GM15510 (cell line): Measurements from ENCODE around the gene SLC7A4.

Source experiments
- POLR2A ChIP-seq: IDR thresholded peaks from 3 replicates; pipeline ENCODE4 v1.6.1; 2011; ENCODE audit warnings: borderline replicate concordance; ENCODE audit not compliant: insufficient read length; ENCODE audit errors: extremely low read depth

SLC7A4 gene, protein sequence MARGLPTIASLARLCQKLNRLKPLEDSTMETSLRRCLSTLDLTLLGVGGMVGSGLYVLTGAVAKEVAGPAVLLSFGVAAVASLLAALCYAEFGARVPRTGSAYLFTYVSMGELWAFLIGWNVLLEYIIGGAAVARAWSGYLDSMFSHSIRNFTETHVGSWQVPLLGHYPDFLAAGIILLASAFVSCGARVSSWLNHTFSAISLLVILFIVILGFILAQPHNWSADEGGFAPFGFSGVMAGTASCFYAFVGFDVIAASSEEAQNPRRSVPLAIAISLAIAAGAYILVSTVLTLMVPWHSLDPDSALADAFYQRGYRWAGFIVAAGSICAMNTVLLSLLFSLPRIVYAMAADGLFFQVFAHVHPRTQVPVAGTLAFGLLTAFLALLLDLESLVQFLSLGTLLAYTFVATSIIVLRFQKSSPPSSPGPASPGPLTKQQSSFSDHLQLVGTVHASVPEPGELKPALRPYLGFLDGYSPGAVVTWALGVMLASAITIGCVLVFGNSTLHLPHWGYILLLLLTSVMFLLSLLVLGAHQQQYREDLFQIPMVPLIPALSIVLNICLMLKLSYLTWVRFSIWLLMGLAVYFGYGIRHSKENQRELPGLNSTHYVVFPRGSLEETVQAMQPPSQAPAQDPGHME

GRCh38 chr22:21032037-21032867 is at the start of gene SLC7A4:
Gene SLC7A4, minus strand, starts transcription at chr22:21032561. Its CDS starts 749 bp downstream, at chr22:21031812.
- TF ChIP-seq POLR2A = no peak

DNA sequence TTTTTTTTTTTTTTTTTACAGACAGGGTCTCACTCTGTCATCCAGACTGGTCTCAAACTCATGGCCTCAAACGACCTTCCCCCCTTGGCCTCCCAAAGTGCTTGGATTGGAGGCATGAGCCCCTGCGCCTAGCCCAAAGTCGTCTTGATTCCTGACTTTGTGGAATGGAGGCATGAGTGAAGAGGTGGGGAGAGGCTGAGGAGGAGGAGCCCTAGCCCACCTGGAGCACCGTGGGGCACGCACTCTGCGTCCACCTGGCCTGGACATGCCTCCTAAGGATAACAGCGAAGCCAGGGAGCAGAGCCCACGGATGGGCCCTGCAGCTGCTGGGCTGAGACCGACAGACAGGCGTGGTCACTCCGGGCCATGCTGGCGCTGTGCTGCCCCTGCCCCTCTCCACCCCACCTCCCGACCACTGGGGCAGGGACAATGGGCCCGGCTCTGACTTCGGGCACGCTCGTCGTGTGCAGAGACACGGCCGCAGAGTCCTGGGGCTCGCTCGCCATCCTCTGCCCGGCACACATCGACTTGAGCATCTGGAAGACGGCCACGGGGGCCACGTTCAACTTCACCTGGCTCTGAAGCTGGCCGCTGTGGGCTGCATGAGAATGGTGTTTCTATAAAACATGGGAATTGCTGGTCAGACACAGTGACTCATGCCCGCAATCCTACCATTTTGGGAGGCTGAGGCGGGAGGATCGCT is 48.2 kb upstream of the SLC7A4 start:
- TF ChIP-seq POLR2A = no peak

GRCh38 chr22:21079493-21079892 is 47.1 kb upstream of the SLC7A4 start:
- TF ChIP-seq POLR2A = no peak

DNA sequence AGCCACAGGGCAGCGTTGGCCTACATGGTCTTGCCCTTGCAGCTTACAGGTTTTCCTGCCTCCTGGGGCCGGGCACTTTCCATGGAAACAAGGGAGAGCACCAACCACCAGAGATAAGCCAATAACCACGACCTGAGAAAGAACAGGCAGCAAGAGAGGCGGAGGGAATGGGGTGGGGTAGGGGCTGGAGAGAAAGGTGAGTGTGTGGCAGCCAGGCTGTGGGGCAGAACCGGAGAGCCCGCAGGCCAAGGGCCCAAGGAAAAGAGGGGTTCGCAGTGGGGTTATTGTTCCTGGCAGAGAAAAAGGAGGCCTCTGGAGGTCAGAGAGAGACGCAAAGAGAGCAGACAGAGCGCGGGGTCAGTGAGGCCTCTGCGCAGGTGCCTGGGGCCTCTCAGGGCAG is 46.6 kb upstream of the SLC7A4 start:
- TF ChIP-seq POLR2A = no peak

- no peak for TF ChIP-seq POLR2A
Observed at GRCh38 chr22:21077884-21078508, 45.6 kb upstream of the SLC7A4 start.

GRCh38 chr22:21076912-21077625 is 44.7 kb upstream of the SLC7A4 start:
- TF ChIP-seq POLR2A = no peak

- TF ChIP-seq POLR2A = no peak
Observed at GRCh38 chr22:21075516-21076138, 43.3 kb upstream of the SLC7A4 start.

- no peak for TF ChIP-seq POLR2A
Observed at GRCh38 chr22:21074102-21074715, 41.8 kb upstream of the SLC7A4 start.

DNA sequence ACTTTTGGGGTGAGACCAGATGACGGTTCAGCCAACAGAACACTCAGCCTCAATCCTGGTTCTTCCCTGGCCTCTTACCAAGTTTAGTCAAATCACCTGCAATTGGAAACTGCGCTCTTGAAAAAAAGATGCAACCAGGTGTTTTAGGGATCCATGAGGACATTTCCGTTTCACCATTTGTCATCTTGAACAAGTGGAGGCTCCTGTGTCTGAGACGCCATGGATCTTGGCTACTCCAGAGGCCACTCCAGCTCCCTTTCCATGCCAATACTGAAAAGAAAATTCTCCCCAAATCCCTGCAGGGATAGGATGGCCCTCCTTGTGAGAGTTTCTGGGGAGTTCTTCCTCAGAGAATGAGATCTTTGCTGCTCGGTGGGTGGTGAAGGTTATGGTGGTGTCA is 41.1 kb upstream of the SLC7A4 start:
- no peak for TF ChIP-seq POLR2A

DNA sequence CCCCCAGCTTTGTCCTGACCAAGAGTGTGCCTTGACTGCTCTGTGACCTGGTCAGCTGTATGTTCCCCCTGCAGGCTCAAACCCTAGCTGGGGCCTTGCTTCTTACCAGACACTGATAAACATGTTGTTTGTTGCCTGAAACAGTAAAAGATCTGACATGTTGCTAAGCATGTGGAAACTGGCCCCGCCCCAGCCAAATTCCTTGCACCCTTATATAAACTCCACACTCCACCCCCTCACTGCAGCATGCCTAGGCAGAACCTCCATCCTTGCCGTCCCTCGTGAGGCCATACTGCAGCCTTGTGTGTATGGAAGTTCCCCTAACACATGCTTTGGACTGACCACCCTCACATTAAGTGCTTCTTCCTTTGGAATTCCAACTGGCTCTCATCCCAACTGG is 40.7 kb upstream of the SLC7A4 start:
- no peak for TF ChIP-seq POLR2A

- TF ChIP-seq POLR2A = no peak
Observed at GRCh38 chr22:21070690-21071615, 38.6 kb upstream of the SLC7A4 start.

DNA sequence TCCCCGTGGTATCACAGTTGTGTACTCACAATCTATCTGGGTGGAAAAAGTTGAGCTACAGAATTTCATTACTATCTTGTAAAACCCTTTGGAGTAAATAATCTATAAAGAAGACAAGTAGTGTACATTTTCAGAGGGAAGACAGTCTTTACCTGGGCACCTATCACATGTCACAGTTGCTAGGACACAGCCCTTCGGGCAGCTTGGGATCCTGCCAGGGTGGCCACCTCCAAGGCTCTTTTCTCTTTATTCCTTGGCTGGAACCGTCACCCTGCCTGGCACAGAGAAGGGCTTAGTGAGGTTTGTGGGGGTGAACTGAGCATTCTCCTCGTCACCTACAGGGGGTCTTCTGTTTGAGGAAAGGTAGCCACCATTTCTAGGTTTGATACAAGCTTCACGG is 37.0 kb upstream of the SLC7A4 start:
- TF ChIP-seq POLR2A = no peak
